ENCODE measurements around the gene SLC25A51. TPM values are rescaled to one million over a fixed set of nuclear protein-coding genes. Genes with fewer than 3 reads are reported as not detected.

SLC25A51 gene
- total and polyA plus RNA-seq, 2 donors (not counting 3 experiments of a cell fraction or from before 2014, with no cell fraction given) = 15.4 to 36.2 TPM

GRCh38 chr9:37909326-37909725 is 5.4 kb upstream of the SLC25A51 start:
- no peak overlapping the region for H3K4me3 ChIP-seq (replicated peaks in 1 of 3; ENCODE audit: insufficient read depth in 1 of 3, low read depth in 1 of 3, low read length in 3 of 3)
- peaks cover 7% of the 10 kb centered on the region for H3K4me1 ChIP-seq (ENCODE audit: control insufficient read depth, extremely low read depth, insufficient read depth, low read length)
- H3K9ac ChIP-seq (replicated peaks; ENCODE audit: extremely low read depth, insufficient read depth, low read length) = no peak overlapping the region
- intact Hi-C loops (cut with micrococcal nuclease) (no loop called here), dilution Hi-C loops (cut with MboI; ENCODE audit: extremely low pct_ligation_motif_present, low sequenced_read_pairs) (no loop called here)
- no peaks in the 10 kb centered on the region for H3K9me3 ChIP-seq (replicated peaks; ENCODE audit: control insufficient read depth, insufficient read depth, low read length)
- ChIA-PET POLR2A (no interaction called here), CTCF (interaction anchor here (0.6 to 1.5 kb wide), 2 partner anchors 179 to 355 kb away, joined by 3 to 8 read pairs; no protein-coding TSS in a partner anchor)
- H3K9me1 ChIP-seq (replicated peaks; ENCODE audit: control insufficient read depth, extremely low read depth, insufficient read depth, low read length) = no peaks in the 10 kb centered on the region
- H3K4me2 ChIP-seq (ENCODE audit: insufficient read depth, low read length) = no peak overlapping the region
- H3K36me3 ChIP-seq (ENCODE audit: control insufficient read depth in 2 of 2, extremely low read depth in 1 of 2, insufficient read depth in 2 of 2, low read length in 2 of 2) = no peaks in the 10 kb centered on the region
- H4K20me1 ChIP-seq (replicated peaks; ENCODE audit: control insufficient read depth, extremely low read depth, insufficient read depth, low read length) = no peaks in the 10 kb centered on the region
- FAIRE-seq (no peak), DNase-seq (ENCODE audit: low read depth, low spot score) (no peak)
- no peaks in the 10 kb centered on the region for H3K79me2 ChIP-seq (ENCODE audit: control insufficient read depth, insufficient read depth, low read length)
- no peak overlapping the region for H3K27ac ChIP-seq (ENCODE audit: insufficient read depth, low read depth, low read length)
- no TSS peak for BruUV-seq (replicated peaks)
- H3K27me3 ChIP-seq (ENCODE audit: control insufficient read depth in 2 of 2, insufficient read depth in 2 of 2, low read length in 2 of 2) = no peaks in the 10 kb centered on the region
- no peak overlapping the region for H2AFZ ChIP-seq (ENCODE audit: low read depth, low read length)
- no peak for TF ChIP-seq GATA2 (IDR thresholded peaks at IDR 0.05; ENCODE audit: insufficient read depth, insufficient read length, low read depth, low read length)
- TF ChIP-seq MYC (IDR thresholded peaks at IDR 0.05; ENCODE audit: low read depth, low read length) = no peak
- TF ChIP-seq EZH2 (IDR thresholded peaks at IDR 0.05; ENCODE audit: borderline replicate concordance, low read depth, low read length, severe bottlenecking) = no peak
- TF ChIP-seq POLR2A (IDR thresholded peaks at IDR 0.05; ENCODE audit: low read depth, low read length) = no peak
- TF ChIP-seq CTCF (IDR thresholded peaks at IDR 0.05; ENCODE audit: extremely low read depth in 1 of 2, insufficient read depth in 1 of 2, low read depth in 1 of 2, low read length in 2 of 2) = no peak
- TF ChIP-seq FOS (IDR thresholded peaks at IDR 0.05; ENCODE audit: borderline replicate concordance, insufficient read depth, low read length) = no peak
- TF ChIP-seq POLR2AphosphoS5 (IDR thresholded peaks at IDR 0.05; ENCODE audit: insufficient read depth, low read depth, low read length) = no peak
- no peak for TF ChIP-seq JUN (IDR thresholded peaks at IDR 0.05; ENCODE audit: borderline replicate concordance, insufficient read depth, insufficient read length, low read depth)
- TF ChIP-seq, protein P1, sequence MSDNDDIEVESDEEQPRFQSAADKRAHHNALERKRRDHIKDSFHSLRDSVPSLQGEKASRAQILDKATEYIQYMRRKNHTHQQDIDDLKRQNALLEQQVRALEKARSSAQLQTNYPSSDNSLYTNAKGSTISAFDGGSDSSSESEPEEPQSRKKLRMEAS (IDR thresholded peaks at IDR 0.05; ENCODE audit: insufficient read depth, insufficient read length) = no peak
